IPS-NIHi11 (cell line): Measurements from ENCODE around the gene COPS9.

Experiments
- DNase-seq: peaks from one replicate; pipeline ENCODE4 v3.0.0; 2012; ENCODE audit warnings: mixed read lengths, low spot score

The COPS9 gene

GRCh38 chr2:240111253-240111652, 24.9 kb downstream of the COPS9 start:
- DNase-seq: no peak

- DNase-seq: no peak
These were observed 26.7 kb downstream of the COPS9 start for GRCh38 chr2:240109386-240109785.

GRCh38 chr2:240107477-240107796, 28.7 kb downstream of the COPS9 start:
- DNase-seq: no peak

- DNase-seq: no peak
These were observed 29.2 kb downstream of the COPS9 start for GRCh38 chr2:240106765-240107476.

GRCh38 chr2:240105982-240106381, 30.1 kb downstream of the COPS9 start:
- no peak for DNase-seq

- DNase-seq: no peak
These were observed 33.0 kb downstream of the COPS9 start for GRCh38 chr2:240103136-240103535.

- DNase-seq: no peak
These were observed 37.8 kb downstream of the COPS9 start for GRCh38 chr2:240098349-240098748.

GRCh38 chr2:240095556-240096523, 40.3 kb downstream of the COPS9 start:
- DNase-seq: peak; percentile 53

- DNase-seq: no peak
These were observed 46.8 kb downstream of the COPS9 start for GRCh38 chr2:240089306-240089705.

GRCh38 chr2:240086563-240086962, 49.5 kb downstream of the COPS9 start:
- DNase-seq: no peak
